ENCODE data around the gene ZNF292. TPM values are rescaled to one million over a fixed set of nuclear protein-coding genes. Genes with fewer than 3 reads are reported as not detected.
A peak's percentile ranks its signal among the peaks of the same experiment; 100 is the strongest.

ZNF292 gene
- total RNA-seq, 1 experiment from 2014 or later: 34.1 TPM

DNA sequence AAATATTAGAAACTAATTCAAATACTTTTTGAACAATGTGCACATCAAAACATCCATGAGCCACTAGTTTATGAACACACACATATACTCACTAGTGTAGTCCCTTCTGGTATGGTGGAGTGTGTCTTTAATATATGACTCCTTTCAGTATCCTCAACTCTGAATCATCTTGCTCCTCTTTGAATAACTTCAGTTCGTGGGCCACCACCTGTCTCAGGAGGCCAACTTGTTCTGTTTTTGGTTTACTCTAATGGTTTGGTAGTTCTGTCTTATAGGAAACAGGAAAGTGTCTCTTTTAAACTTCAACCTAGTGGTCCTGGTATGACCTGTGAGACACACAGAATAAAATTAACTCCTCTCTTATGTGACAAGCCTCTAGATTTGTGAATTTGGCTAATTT lies 55.6 kb downstream of the ZNF292 start:
- Histone ChIP-seq H3K27ac (no peak overlapping the region), H4K20me1 (ENCODE audit: insufficient read depth) (no peaks in the 10 kb centered on the region; the same call in 1 of the 2 replicates), H3F3A (ENCODE audit: insufficient read depth, low read depth) (no peaks in the 10 kb centered on the region), H3K27me3 (ENCODE audit: insufficient read depth, low read depth) (no peaks in the 10 kb centered on the region), H3K9me2 (ENCODE audit: insufficient read depth) (no peaks in the 10 kb centered on the region), H3K79me2 (ENCODE audit: low read depth) (peaks cover 60% of the 10 kb centered on the region), H3K4me1 (replicated peaks; ENCODE audit: insufficient read depth) (peaks cover 24% of the 10 kb centered on the region), H3K36me3 (ENCODE audit: low read depth) (no peaks in the 10 kb centered on the region), H3K4me2 (no peak overlapping the region), H3K9me3 (ENCODE audit: insufficient read depth, low read depth) (0 out of 2 replicates have a peak, but pooled peaks cover 3% of the 10 kb centered on the region), H2AFZ (no peak overlapping the region), H3K4me3 (no peak overlapping the region)
- intact Hi-C loops (cut with micrococcal nuclease; ENCODE audit: unreplicated experiment): no loop called here
- ChIA-PET CTCF (no interaction called here), POLR2A (ENCODE audit: unreplicated experiment) (no interaction called here)
- no TSS peak for BruUV-seq (replicated peaks)
- no peak for DNase-seq
- no peak for TF ChIP-seq EZH2 (IDR thresholded peaks at IDR 0.05; ENCODE audit: low read depth)
- TF ChIP-seq, protein P1, sequence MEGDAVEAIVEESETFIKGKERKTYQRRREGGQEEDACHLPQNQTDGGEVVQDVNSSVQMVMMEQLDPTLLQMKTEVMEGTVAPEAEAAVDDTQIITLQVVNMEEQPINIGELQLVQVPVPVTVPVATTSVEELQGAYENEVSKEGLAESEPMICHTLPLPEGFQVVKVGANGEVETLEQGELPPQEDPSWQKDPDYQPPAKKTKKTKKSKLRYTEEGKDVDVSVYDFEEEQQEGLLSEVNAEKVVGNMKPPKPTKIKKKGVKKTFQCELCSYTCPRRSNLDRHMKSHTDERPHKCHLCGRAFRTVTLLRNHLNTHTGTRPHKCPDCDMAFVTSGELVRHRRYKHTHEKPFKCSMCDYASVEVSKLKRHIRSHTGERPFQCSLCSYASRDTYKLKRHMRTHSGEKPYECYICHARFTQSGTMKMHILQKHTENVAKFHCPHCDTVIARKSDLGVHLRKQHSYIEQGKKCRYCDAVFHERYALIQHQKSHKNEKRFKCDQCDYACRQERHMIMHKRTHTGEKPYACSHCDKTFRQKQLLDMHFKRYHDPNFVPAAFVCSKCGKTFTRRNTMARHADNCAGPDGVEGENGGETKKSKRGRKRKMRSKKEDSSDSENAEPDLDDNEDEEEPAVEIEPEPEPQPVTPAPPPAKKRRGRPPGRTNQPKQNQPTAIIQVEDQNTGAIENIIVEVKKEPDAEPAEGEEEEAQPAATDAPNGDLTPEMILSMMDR (conservative IDR thresholded peaks at IDR 0.05): no peak

DNA sequence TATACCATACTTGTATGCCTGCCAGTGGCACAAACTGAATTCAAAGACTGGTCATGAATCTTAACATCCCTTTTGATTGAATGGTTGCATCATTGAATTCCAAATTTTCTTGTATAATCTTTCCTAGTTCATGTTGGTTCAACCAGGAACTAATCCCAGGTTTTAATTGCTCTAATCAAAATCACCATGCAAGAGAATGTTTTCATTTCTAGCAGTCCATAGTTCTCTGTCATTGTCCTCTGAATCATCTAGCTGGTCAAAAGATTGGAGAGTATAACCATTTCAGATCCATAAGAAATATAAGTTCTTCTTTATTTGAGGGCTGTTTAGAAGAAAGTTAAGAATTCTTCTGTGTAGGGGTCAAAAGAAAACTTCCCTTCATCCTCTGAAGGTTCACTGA lies 57.2 kb downstream of the ZNF292 start:
- Histone ChIP-seq H3K4me1 (replicated peaks; ENCODE audit: insufficient read depth) (peaks cover 24% of the 10 kb centered on the region), H4K20me1 (ENCODE audit: insufficient read depth) (no peaks in the 10 kb centered on the region), H3K9me3 (ENCODE audit: insufficient read depth, low read depth) (0 out of 2 replicates have a peak, but pooled peaks cover 3% of the 10 kb centered on the region), H3K36me3 (ENCODE audit: low read depth) (0 out of 2 replicates have a peak, but pooled peaks cover 5% of the 10 kb centered on the region), H3K79me2 (ENCODE audit: low read depth) (peaks cover 49% of the 10 kb centered on the region), H3K9me2 (ENCODE audit: insufficient read depth) (no peaks in the 10 kb centered on the region), H3K27ac (peak overlapping the region; percentile 93), H3F3A (ENCODE audit: insufficient read depth, low read depth) (no peaks in the 10 kb centered on the region), H3K4me3 (no peak overlapping the region), H2AFZ (no peak overlapping the region), H3K27me3 (ENCODE audit: insufficient read depth, low read depth) (no peaks in the 10 kb centered on the region), H3K4me2 (no peak overlapping the region)
- intact Hi-C loops (cut with micrococcal nuclease; ENCODE audit: unreplicated experiment): no loop called here
- TF ChIP-seq, protein P1 (conservative IDR thresholded peaks at IDR 0.05): no peak
- TF ChIP-seq EZH2 (IDR thresholded peaks at IDR 0.05; ENCODE audit: low read depth): no peak
- TSS peak; percentile 95 for BruUV-seq (replicated peaks)
- no peak for DNase-seq
- ChIA-PET CTCF (no interaction called here), POLR2A (ENCODE audit: unreplicated experiment) (no interaction called here)

DNA sequence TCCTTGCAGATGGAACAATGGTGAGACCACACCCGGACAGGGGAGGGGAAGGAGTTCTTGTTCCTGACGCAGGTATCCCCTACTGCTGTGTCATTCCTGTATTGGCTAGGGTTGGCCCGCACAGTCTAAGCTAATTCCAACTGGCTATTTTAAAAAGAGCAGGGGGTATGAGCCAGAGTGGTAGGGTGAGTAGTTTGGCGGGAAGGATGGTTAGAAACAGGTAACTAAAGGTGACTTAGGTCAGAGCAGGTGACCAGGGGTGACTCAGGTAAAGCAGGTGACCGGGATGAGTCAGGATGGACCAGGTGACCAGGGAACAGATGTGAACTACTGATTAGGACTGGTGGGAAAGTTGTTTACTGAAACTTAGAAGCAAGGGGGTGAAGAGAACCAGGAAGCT lies 58.0 kb downstream of the ZNF292 start:
- peaks cover 24% of the 10 kb centered on the region for H3K4me1 ChIP-seq (replicated peaks; ENCODE audit: insufficient read depth)
- no peaks in the 10 kb centered on the region for H3F3A ChIP-seq (ENCODE audit: insufficient read depth, low read depth)
- intact Hi-C loops (cut with micrococcal nuclease; ENCODE audit: unreplicated experiment): loop anchor here (1.0 kb wide), 1 partner anchor 58 kb away; the partner anchor contains the start of gene ZNF292
- H4K20me1 ChIP-seq (ENCODE audit: insufficient read depth): no peaks in the 10 kb centered on the region
- TF ChIP-seq EZH2 (IDR thresholded peaks at IDR 0.05; ENCODE audit: low read depth): no peak
- TF ChIP-seq, protein P1 (conservative IDR thresholded peaks at IDR 0.05): no peak
- CTCF ChIA-PET: interaction anchor here (1.0 kb wide), 1 partner anchor 25 kb away, joined by 3 read pairs; no protein-coding TSS in a partner anchor
- POLR2A ChIA-PET (ENCODE audit: unreplicated experiment): interaction anchor here (0.6 to 0.7 kb wide), 2 partner anchors 44 to 481 kb away, joined by 4 to 7 read pairs; no protein-coding TSS in a partner anchor
- peak; percentile 71 to 83 for DNase-seq
- no peak overlapping the region for H2AFZ ChIP-seq
- no TSS peak for BruUV-seq (replicated peaks)
- no peaks in the 10 kb centered on the region for H3K27me3 ChIP-seq (ENCODE audit: insufficient read depth, low read depth)
- peak overlapping the region; percentile 93 for H3K27ac ChIP-seq
- H3K36me3 ChIP-seq (ENCODE audit: low read depth): 0 out of 2 replicates have a peak, but pooled peaks cover 5% of the 10 kb centered on the region
- H3K4me3 ChIP-seq: no peak overlapping the region
- H3K79me2 ChIP-seq (ENCODE audit: low read depth): peaks cover 41% of the 10 kb centered on the region
- H3K9me3 ChIP-seq (ENCODE audit: insufficient read depth, low read depth): 0 out of 2 replicates have a peak, but pooled peaks cover 3% of the 10 kb centered on the region
- H3K4me2 ChIP-seq: peak overlapping the region; percentile 59
- no peaks in the 10 kb centered on the region for H3K9me2 ChIP-seq (ENCODE audit: insufficient read depth)

All from PC-9 (cell line).